ENCODE results near the gene SHISA6.

GRCh38 chr17:11558681-11559234 is 317.7 kb downstream of the SHISA6 start:
- TF ChIP-seq, protein P1, sequence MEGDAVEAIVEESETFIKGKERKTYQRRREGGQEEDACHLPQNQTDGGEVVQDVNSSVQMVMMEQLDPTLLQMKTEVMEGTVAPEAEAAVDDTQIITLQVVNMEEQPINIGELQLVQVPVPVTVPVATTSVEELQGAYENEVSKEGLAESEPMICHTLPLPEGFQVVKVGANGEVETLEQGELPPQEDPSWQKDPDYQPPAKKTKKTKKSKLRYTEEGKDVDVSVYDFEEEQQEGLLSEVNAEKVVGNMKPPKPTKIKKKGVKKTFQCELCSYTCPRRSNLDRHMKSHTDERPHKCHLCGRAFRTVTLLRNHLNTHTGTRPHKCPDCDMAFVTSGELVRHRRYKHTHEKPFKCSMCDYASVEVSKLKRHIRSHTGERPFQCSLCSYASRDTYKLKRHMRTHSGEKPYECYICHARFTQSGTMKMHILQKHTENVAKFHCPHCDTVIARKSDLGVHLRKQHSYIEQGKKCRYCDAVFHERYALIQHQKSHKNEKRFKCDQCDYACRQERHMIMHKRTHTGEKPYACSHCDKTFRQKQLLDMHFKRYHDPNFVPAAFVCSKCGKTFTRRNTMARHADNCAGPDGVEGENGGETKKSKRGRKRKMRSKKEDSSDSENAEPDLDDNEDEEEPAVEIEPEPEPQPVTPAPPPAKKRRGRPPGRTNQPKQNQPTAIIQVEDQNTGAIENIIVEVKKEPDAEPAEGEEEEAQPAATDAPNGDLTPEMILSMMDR (IDR thresholded peaks at IDR 0.05), result no peak
- TF ChIP-seq POLR2AphosphoS5 (IDR thresholded peaks at IDR 0.05) (no peak), POLR2A (IDR thresholded peaks at IDR 0.05) (no peak)
